HepG2 (cell line): ENCODE measurements around the gene RECQL5. TPM values are rescaled to one million over a fixed set of nuclear protein-coding genes. Genes with fewer than 3 reads are reported as not detected.

ENCODE experiments used
- AKAP8 ChIP-seq: sonication (generic); formaldehyde crosslinking; IDR thresholded peaks from 2 replicates; pipeline ENCODE4 v1.5.1; 2020; ENCODE audit warnings: mild to moderate bottlenecking, missing genetic modification reagents
- ARID2 ChIP-seq: sonication (generic); formaldehyde crosslinking; IDR thresholded peaks from 2 replicates; pipeline ENCODE4 v1.8.1; 2022; ENCODE audit warnings: mild to moderate bottlenecking, missing genetic modification reagents, borderline replicate concordance
- ARNT ChIP-seq: fragments of 450-650 bp; IDR thresholded peaks from 2 replicates; pipeline ENCODE4 v1.6.1; 2017
- CBX1 ChIP-seq: IDR thresholded peaks from one replicate; pipeline ENCODE4 v1.6.1; 2016; ENCODE audit warnings: antibody characterized with exemption, low read depth
- DR1 ChIP-seq: sonication (generic); formaldehyde crosslinking; IDR thresholded peaks from 2 replicates; pipeline ENCODE4 v1.8.0; 2021; ENCODE audit warnings: mild to moderate bottlenecking, missing genetic modification reagents, inconsistent platforms
- HNRNPLL ChIP-seq: fragments of 200-400 bp; formaldehyde crosslinking; IDR thresholded peaks from 2 replicates; pipeline ENCODE4 v1.6.1; 2017; ENCODE audit warnings: mild to moderate bottlenecking, low read depth, low read length; ENCODE audit not compliant: poor library complexity, severe bottlenecking
- KDM4B ChIP-seq: sonication (generic); formaldehyde crosslinking; IDR thresholded peaks from 2 replicates; pipeline ENCODE4 v1.4.0; 2020; ENCODE audit warnings: missing genetic modification reagents
- KDM6A ChIP-seq: IDR thresholded peaks from 2 replicates; pipeline ENCODE4 v1.6.1; 2016; ENCODE audit warnings: low read depth
- KLF16 ChIP-seq, 2 experiments: sonication (generic) in 1 of 2; formaldehyde crosslinking in 1 of 2; IDR thresholded peaks; 2 replicates each; pipeline versions ENCODE4 v1.6.1 to v1.8.0; 2016 to 2023; ENCODE audit warnings: missing genetic modification reagents in 2 of 2, missing compliant biosample characterization in 1 of 2
- MBNL3 ChIP-seq: fragments of 250-450 bp; sonication (Bioruptor Pico); conservative IDR thresholded peaks from 2 replicates; pipeline ENCODE4 v1.8.0; 2022; ENCODE audit warnings: mild to moderate bottlenecking, inconsistent platforms
- MYPOP ChIP-seq: sonication (generic); formaldehyde crosslinking; IDR thresholded peaks from 2 replicates; pipeline ENCODE4 v1.8.1; 2023; ENCODE audit warnings: mild to moderate bottlenecking, moderate library complexity, missing genetic modification reagents
- MZF1 ChIP-seq: sonication (generic); formaldehyde crosslinking; IDR thresholded peaks from 2 replicates; pipeline ENCODE4 v1.8.1; 2023; ENCODE audit warnings: mild to moderate bottlenecking, missing genetic modification reagents, borderline replicate concordance
- NFKBIZ ChIP-seq: IDR thresholded peaks from 2 replicates; pipeline ENCODE4 v1.6.1; 2018; ENCODE audit warnings: missing genetic modification reagents, missing compliant biosample characterization
- RELA ChIP-seq: sonication (generic); formaldehyde crosslinking; IDR thresholded peaks from 2 replicates; pipeline ENCODE4 v1.4.0; 2020; ENCODE audit warnings: missing genetic modification reagents
- SALL1 ChIP-seq: sonication (generic); formaldehyde crosslinking; IDR thresholded peaks from 2 replicates; pipeline ENCODE4 v1.8.0; 2022; ENCODE audit warnings: mild to moderate bottlenecking, missing genetic modification reagents
- SIN3B ChIP-seq: fragments of 150-350 bp; IDR thresholded peaks from 2 replicates; pipeline ENCODE4 v1.6.1; 2014; ENCODE audit warnings: low read length
- SOX13 ChIP-seq, 3 experiments: fragments of 450-650 bp in 1 of 3; sonication (generic) in 1 of 3; formaldehyde crosslinking in 1 of 3; IDR thresholded peaks in 2 of 3; conservative IDR thresholded peaks in 1 of 3; 2 replicates each; pipeline versions ENCODE4 v1.5.0 to v1.6.1; 2016 to 2020; ENCODE audit warnings: antibody characterized with exemption in 1 of 3, mild to moderate bottlenecking in 1 of 3, missing compliant biosample characterization in 1 of 3, missing genetic modification reagents in 1 of 3, moderate library complexity in 1 of 3
- SP140L ChIP-seq: sonication (generic); formaldehyde crosslinking; IDR thresholded peaks from 2 replicates; pipeline ENCODE4 v1.4.0; 2020; ENCODE audit warnings: missing genetic modification reagents, borderline replicate concordance
- SRSF1 ChIP-seq: fragments of 200-400 bp; formaldehyde crosslinking; optimal IDR thresholded peaks from 2 replicates; pipeline ENCODE3; 2017; ENCODE audit warnings: mild to moderate bottlenecking, low read depth, low read length, moderate library complexity
- THAP7 ChIP-seq: sonication (generic); formaldehyde crosslinking; IDR thresholded peaks from 2 replicates; pipeline ENCODE4 v1.8.1; 2023; ENCODE audit warnings: mild to moderate bottlenecking, missing genetic modification reagents
- ZC3H13 ChIP-seq: sonication (generic); formaldehyde crosslinking; IDR thresholded peaks from 2 replicates; pipeline ENCODE4 v1.8.1; 2023; ENCODE audit warnings: mild to moderate bottlenecking, missing genetic modification reagents, moderate library complexity
- ZNF235 ChIP-seq: sonication (generic); formaldehyde crosslinking; IDR thresholded peaks from 2 replicates; pipeline ENCODE4 v1.8.1; 2023; ENCODE audit warnings: mild to moderate bottlenecking, missing genetic modification reagents, borderline replicate concordance
- ZNF317 ChIP-seq: sonication (generic); formaldehyde crosslinking; IDR thresholded peaks from 2 replicates; pipeline ENCODE4 v1.5.0; 2020; ENCODE audit warnings: mild to moderate bottlenecking, missing genetic modification reagents
- ZNF432 ChIP-seq: sonication (generic); formaldehyde crosslinking; IDR thresholded peaks from 2 replicates; pipeline ENCODE4 v1.5.0; 2020; ENCODE audit warnings: missing genetic modification reagents, mild to moderate bottlenecking, borderline replicate concordance
- ZNF670 ChIP-seq: sonication (generic); formaldehyde crosslinking; IDR thresholded peaks from 2 replicates; pipeline ENCODE4 v1.8.0; 2022; ENCODE audit warnings: mild to moderate bottlenecking, missing genetic modification reagents, borderline replicate concordance
- ZSCAN21 ChIP-seq: sonication (generic); formaldehyde crosslinking; IDR thresholded peaks from 2 replicates; pipeline ENCODE4 v1.8.0; 2022; ENCODE audit warnings: mild to moderate bottlenecking, missing genetic modification reagents, moderate library complexity, borderline replicate concordance
- polyA plus RNA-seq, 8 experiments: library from polyadenylated mRNA; depleted of rRNA in 3 of 8; stranded (reverse) in 7 of 8; unstranded in 1 of 8; fragments of >200 nt; fragmentation: Illumina TruSeq in 4 of 8; extraction: Trizol in 4 of 8; gene quantifications; 2 replicates each; pipeline versions ENCODE4 v1.2.1 to v1.2.3, GENCODE V29; 2011 to 2016; ENCODE audit warnings: low read depth in 4 of 8, missing spikeins in 1 of 8, mixed read lengths in 1 of 8; ENCODE audit not compliant: insufficient read depth in 1 of 8
- total RNA-seq, 5 experiments: library from RNA; depleted of rRNA; stranded (reverse); fragments of >200 nt; fragmentation: Illumina TruSeq; extraction: Trizol; gene quantifications; 2 replicates each; pipeline ENCODE4 v1.2.3, GENCODE V29; 2016; ENCODE audit warnings: low read depth in 1 of 5
- TF ChIP-seq, protein P1 (sequence below): sonication (generic); formaldehyde crosslinking; IDR thresholded peaks from 2 replicates; pipeline ENCODE4 v1.5.0; 2020; ENCODE audit warnings: mild to moderate bottlenecking, low read depth, missing genetic modification reagents, borderline replicate concordance

Gene RECQL5
- total and polyA plus RNA-seq, 2 of the 13 experiments (the other 11 are each of a cell fraction or from before 2014, with no cell fraction given): 27.7 to 32.0 TPM

- TF ChIP-seq ZNF235 (CRISPR knock-in tag) (no peak), RELA (peak; percentile 52; the same call in 1 of the 2 replicates), ZC3H13 (CRISPR knock-in tag) (0 out of 2 replicates have a peak, but pooled peaks have one; percentile 57), KDM4B (CRISPR knock-in tag) (peak; percentile 87; the same call in 1 of the 2 replicates), KDM6A (CRISPR knock-in tag) (0 out of 2 replicates have a peak, but pooled peaks have one; percentile 38), KLF16 (CRISPR knock-in tag; IDR thresholded peaks at IDR 0.05) (peak in 1 of 2 experiments; percentile 84; a peak in 1 of 4 replicates), SP140L (no peak), ARID2 (no peak), AKAP8 (CRISPR knock-in tag) (peak; percentile 87), CBX1 (no peak), HNRNPLL (peak; percentile 90), SALL1 (CRISPR knock-in tag) (peak; percentile 60; the same call in 1 of the 2 replicates), ARNT (no peak), ZNF670 (CRISPR knock-in tag) (0 out of 2 replicates have a peak, but pooled peaks have one; percentile 57), ZNF317 (peak; percentile 88), SRSF1 (peak; percentile 44), SOX13 (IDR thresholded peaks at IDR 0.05) (no peak), SOX13 (CRISPR knock-in tag; conservative IDR thresholded peaks at IDR 0.05 in 1 of 2, IDR thresholded peaks at IDR 0.05 in 1 of 2) (peak in 1 of 2 experiments; percentile 52; a peak in 1 of 4 replicates), NFKBIZ (CRISPR knock-in tag) (no peak), THAP7 (CRISPR knock-in tag) (0 out of 2 replicates have a peak, but pooled peaks have one; percentile 24), ZSCAN21 (CRISPR knock-in tag) (no peak), MBNL3 (CRISPR knock-in tag) (no peak), MYPOP (CRISPR knock-in tag) (no peak), MZF1 (peak; percentile 93; the same call in 1 of the 2 replicates), DR1 (CRISPR knock-in tag) (peak; percentile 74), ZNF432 (no peak), SIN3B (no peak)
- TF ChIP-seq, protein P1, sequence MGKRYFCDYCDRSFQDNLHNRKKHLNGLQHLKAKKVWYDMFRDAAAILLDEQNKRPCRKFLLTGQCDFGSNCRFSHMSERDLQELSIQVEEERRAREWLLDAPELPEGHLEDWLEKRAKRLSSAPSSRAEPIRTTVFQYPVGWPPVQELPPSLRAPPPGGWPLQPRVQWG (CRISPR knock-in tag): no peak
These were observed 20.9 kb downstream of the RECQL5 start (continued) for GRCh38 chr17:75645889-75646637.
